A673 (cell line): ENCODE data around the gene CDC42EP3.

ENCODE experiments used
- EZH2 ChIP-seq: fragments of 200-600 bp; sonication (generic); IDR thresholded peaks from 2 replicates; pipeline ENCODE4 v1.6.1; 2017; ENCODE audit warnings: borderline replicate concordance, low read depth, mild to moderate bottlenecking, mixed read lengths, antibody characterized with exemption, low read length; ENCODE audit not compliant: poor library complexity, severe bottlenecking
- TF ChIP-seq, protein P1 (sequence below): fragments of 300-800, 200-600 bp; sonication (generic); conservative IDR thresholded peaks from 2 replicates; pipeline ENCODE4 v1.5.1; 2017; ENCODE audit warnings: low read depth, mild to moderate bottlenecking, antibody characterized with exemption, low read length, moderate library complexity, mixed read lengths

DNA sequence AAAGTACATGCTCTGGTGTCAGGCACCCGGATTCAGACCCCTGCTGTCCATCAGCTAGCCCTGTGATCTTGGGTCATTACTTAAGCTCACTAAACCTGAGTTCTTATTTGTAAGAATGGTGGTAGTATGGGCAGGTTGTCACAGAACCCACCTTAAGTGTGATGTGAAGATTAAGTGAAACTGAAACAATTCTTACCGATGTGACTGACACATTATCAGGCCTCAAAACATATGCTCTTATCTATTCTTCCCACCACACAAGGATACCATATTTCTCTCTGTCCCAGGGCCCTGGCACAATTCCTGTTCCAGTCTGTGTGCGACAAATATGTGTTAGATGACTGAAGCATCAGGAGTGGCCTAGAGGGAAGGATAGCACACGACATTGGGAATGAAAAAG lies 11.0 kb upstream of the CDC42EP3 start:
- TF ChIP-seq, protein P1, sequence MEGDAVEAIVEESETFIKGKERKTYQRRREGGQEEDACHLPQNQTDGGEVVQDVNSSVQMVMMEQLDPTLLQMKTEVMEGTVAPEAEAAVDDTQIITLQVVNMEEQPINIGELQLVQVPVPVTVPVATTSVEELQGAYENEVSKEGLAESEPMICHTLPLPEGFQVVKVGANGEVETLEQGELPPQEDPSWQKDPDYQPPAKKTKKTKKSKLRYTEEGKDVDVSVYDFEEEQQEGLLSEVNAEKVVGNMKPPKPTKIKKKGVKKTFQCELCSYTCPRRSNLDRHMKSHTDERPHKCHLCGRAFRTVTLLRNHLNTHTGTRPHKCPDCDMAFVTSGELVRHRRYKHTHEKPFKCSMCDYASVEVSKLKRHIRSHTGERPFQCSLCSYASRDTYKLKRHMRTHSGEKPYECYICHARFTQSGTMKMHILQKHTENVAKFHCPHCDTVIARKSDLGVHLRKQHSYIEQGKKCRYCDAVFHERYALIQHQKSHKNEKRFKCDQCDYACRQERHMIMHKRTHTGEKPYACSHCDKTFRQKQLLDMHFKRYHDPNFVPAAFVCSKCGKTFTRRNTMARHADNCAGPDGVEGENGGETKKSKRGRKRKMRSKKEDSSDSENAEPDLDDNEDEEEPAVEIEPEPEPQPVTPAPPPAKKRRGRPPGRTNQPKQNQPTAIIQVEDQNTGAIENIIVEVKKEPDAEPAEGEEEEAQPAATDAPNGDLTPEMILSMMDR: no peak
- no peak for TF ChIP-seq EZH2
